Measurements from ENCODE around the gene RNASEH1.

DNA sequence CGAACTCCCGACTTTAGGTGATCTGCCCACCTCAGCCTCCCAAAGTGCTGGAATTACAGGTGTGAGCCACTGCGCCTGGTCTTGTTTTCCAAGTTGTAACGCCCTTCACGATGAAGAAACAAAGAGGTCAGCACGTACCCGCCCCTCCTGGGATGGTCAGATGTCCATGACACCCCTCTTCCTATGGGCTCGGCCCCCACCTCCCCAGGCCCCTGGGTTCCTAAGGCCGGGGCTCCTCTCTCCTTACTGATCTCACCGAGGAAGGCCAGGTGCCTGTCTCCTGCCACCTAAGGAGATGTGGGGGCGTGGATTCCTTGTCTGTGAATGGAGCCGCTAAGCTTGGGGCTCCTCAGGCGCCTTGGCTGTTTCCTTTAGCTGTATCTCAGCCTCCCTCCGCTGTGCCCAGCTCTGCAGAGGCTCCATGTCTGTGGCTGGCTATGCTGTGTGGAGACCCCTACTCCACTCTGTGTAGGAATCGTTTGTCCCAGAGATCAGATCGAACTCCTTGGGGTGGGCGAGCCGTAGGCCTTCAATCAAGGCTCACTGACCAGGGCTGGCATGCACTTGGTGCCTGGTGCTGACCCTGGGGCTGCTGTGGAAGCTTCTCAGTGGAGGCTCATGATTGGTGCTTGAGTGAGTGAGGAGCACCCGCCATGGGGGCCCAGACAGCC is 45.5 kb upstream of the RNASEH1 start:
- TF ChIP-seq, protein P1, sequence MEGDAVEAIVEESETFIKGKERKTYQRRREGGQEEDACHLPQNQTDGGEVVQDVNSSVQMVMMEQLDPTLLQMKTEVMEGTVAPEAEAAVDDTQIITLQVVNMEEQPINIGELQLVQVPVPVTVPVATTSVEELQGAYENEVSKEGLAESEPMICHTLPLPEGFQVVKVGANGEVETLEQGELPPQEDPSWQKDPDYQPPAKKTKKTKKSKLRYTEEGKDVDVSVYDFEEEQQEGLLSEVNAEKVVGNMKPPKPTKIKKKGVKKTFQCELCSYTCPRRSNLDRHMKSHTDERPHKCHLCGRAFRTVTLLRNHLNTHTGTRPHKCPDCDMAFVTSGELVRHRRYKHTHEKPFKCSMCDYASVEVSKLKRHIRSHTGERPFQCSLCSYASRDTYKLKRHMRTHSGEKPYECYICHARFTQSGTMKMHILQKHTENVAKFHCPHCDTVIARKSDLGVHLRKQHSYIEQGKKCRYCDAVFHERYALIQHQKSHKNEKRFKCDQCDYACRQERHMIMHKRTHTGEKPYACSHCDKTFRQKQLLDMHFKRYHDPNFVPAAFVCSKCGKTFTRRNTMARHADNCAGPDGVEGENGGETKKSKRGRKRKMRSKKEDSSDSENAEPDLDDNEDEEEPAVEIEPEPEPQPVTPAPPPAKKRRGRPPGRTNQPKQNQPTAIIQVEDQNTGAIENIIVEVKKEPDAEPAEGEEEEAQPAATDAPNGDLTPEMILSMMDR (conservative IDR thresholded peaks at IDR 0.05; ENCODE audit: low read depth, low read length), result no peak
- no peak for TF ChIP-seq EZH2 (IDR thresholded peaks at IDR 0.05; ENCODE audit: borderline replicate concordance, low read depth, low read length, poor library complexity, severe bottlenecking)
